ENCODE data around the gene CD79B. TPM values are rescaled to one million over a fixed set of nuclear protein-coding genes. Genes with fewer than 3 reads are reported as not detected.

Gene CD79B
- total and polyA plus RNA-seq, 9 of the 15 experiments (the other 6 are each of a cell fraction or from before 2014, with no cell fraction given) = 0.15 to 0.62 (median 0.44) TPM; not detected in 2

DNA sequence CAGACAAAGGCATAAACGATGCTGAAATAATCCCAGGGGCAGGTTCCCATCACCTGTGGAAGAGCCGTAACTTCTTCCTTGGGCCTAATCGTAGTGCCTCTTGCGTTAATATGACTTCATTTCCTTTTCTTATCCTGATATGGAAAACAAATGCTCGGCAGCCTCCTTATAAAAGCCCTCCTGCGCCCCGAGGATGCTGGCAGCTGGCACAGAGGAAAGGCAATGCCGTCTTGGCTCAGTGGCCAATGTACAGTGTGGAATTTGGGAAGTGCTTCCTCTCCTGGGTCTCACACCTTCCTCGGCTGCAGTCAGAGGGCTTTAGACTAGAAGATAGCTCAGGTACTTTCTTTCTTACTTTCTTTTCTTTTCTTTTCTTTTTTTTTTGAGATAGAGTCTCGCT, 37.1 kb upstream of the CD79B start (continued):
- no peak for TF ChIP-seq ZNF407 (IDR thresholded peaks at IDR 0.05; ENCODE audit: low read depth)
- TF ChIP-seq, protein P1, sequence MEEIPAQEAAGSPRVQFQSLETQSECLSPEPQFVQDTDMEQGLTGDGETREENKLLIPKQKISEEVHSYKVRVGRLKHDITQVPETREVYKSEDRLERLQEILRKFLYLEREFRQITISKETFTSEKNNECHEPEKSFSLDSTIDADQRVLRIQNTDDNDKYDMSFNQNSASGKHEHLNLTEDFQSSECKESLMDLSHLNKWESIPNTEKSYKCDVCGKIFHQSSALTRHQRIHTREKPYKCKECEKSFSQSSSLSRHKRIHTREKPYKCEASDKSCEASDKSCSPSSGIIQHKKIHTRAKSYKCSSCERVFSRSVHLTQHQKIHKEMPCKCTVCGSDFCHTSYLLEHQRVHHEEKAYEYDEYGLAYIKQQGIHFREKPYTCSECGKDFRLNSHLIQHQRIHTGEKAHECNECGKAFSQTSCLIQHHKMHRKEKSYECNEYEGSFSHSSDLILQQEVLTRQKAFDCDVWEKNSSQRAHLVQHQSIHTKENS (CRISPR knock-in tag; IDR thresholded peaks at IDR 0.05) = no peak
- no peak for TF ChIP-seq EGR1 (conservative IDR thresholded peaks at IDR 0.05)
